Spleen (tissue), 11 donors: ENCODE measurements around the gene UNC119B. TPM values are rescaled to one million over a fixed set of nuclear protein-coding genes. Genes with fewer than 3 reads are reported as not detected.
A peak's percentile ranks its signal among the peaks of the same experiment; 100 is the strongest.

Source experiments
- DNase-seq: peaks from one replicate; pipeline ENCODE4 v3.0.0-alpha.2; 2020
- H3K27ac ChIP-seq, 8 donors: fragments of 200-600 bp; sonication (generic) in 7 of 8; 1 replicate in 4 of 8; 2 replicates in 4 of 8; pipeline versions ENCODE4 v1.5.0 to v1.8.0; 2016 to 2021; ENCODE audit warnings: inconsistent platforms in 4 of 8, mild to moderate bottlenecking in 4 of 8, moderate library complexity in 1 of 8
- H3K27me3 ChIP-seq, 7 donors: fragments of 200-600 bp; sonication (generic) in 6 of 7; replicated peaks in 1 of 7; 1 replicate in 4 of 7; 2 replicates in 3 of 7; pipeline versions ENCODE4 v1.5.0 to v1.8.0; 2016 to 2021; ENCODE audit warnings: inconsistent platforms in 3 of 7, mild to moderate bottlenecking in 1 of 7
- H3K36me3 ChIP-seq, 6 donors: fragments of 200-600 bp; sonication (generic) in 5 of 6; 1 replicate in 4 of 6; 2 replicates in 2 of 6; pipeline versions ENCODE4 v1.5.0 to v1.8.0; 2016 to 2021; ENCODE audit warnings: inconsistent platforms in 2 of 6
- H3K4me1 ChIP-seq, 6 donors: fragments of 200-600 bp; sonication (generic) in 5 of 6; 1 replicate in 3 of 6; 2 replicates in 3 of 6; pipeline versions ENCODE4 v1.5.0 to v1.8.0; 2016 to 2021; ENCODE audit warnings: inconsistent platforms in 3 of 6
- H3K4me3 ChIP-seq, 8 donors: fragments of 200-600 bp; sonication (generic) in 7 of 8; 1 replicate in 4 of 8; 2 replicates in 4 of 8; pipeline versions ENCODE4 v1.5.0 to v1.8.0; 2016 to 2021; ENCODE audit warnings: inconsistent platforms in 4 of 8, mild to moderate bottlenecking in 4 of 8, moderate library complexity in 2 of 8
- H3K9me3 ChIP-seq, 8 donors: fragments of 200-600 bp; sonication (generic) in 7 of 8; 1 replicate in 4 of 8; 2 replicates in 4 of 8; pipeline versions ENCODE4 v1.5.0 to v1.8.0; 2016 to 2021; ENCODE audit warnings: inconsistent platforms in 4 of 8
- CTCF ChIP-seq, 11 experiments: fragments of 200-600 bp in 7 of 11; fragments of 450-650 bp in 4 of 11; sonication (generic) in 4 of 11; IDR thresholded peaks in 8 of 11; conservative IDR thresholded peaks in 3 of 11; 1 replicate in 7 of 11; 2 replicates in 4 of 11; pipeline versions ENCODE4 v1.4.0 to v1.8.0; 2016 to 2021; ENCODE audit warnings: antibody characterized with exemption in 11 of 11, inconsistent platforms in 4 of 11, mild to moderate bottlenecking in 1 of 11
- POLR2A ChIP-seq, 3 donors: fragments of 450-650 bp; IDR thresholded peaks; one replicate each; pipeline ENCODE4 v1.5.1; 2017; ENCODE audit warnings: antibody characterized with exemption in 3 of 3, mild to moderate bottlenecking in 1 of 3
- POLR2AphosphoS5 ChIP-seq, 3 donors: sonication (generic); formaldehyde crosslinking; IDR thresholded peaks; one replicate each; pipeline ENCODE4 v1.5.1; 2017; ENCODE audit warnings: antibody characterized with exemption in 3 of 3
- WGBS, 5 donors: extraction: QIAGEN DNeasy Blood & Tissue Kit in 3 of 5; methylation state at CpG; one replicate each; pipeline versions ENCODE4 v1.1.5 to v1.1.7; 2013 to 2018; 5-methylcytosine and 5-hydroxymethylcytosine counted together
- intact Hi-C: fragments of 100-400 bp; cut with DNase I; formaldehyde crosslinking; loops from one replicate; pipeline ENCODE4 v1.15.0; 2023; ENCODE audit warnings: low total_unique reads
- polyA plus RNA-seq, 3 donors: library from polyadenylated mRNA; stranded (reverse); fragments of 200-250 nt; gene quantifications; one replicate each; pipeline ENCODE4 v1.2.1, GENCODE V29; 2013
- total RNA-seq, 7 donors: library from RNA; depleted of rRNA in 3 of 7; stranded (reverse); fragments of >200 nt in 3 of 7; fragmentation: NEBNext Ultra II Directional in 4 of 7; extraction: Animal tissue kit (Norgen Biotek cat#: 25700) in 4 of 7; gene quantifications; one replicate each; pipeline versions ENCODE4 v1.1.0 to v1.2.1, GENCODE V29; 2016 to 2021
- donor health status: healthy with polysubstance abuse.
- donor health status: DM: no; HTN: no; CAD: no; lungs with moderate emphysema.
- donor health status: DM: no; HTN: no; CAD: no.
- donor health status: Bipolar disorder and iron deficiency.
- donor health status: healthy.
- donor health status: DM: no; HTN: no; CAD: no.
- donor health status: DM: yes; HTN: yes; CAD: no.

The UNC119B gene
- total and polyA plus RNA-seq, 10 donors, result 5.5 to 32.2 (median 20.0) TPM

- Histone ChIP-seq H3K4me1 (peaks cover 15 to 54% (median 39%) of the 10 kb centered on the region in 6 donors), H3K36me3 (peaks cover under 1 to 33% (median 26%) of the 10 kb centered on the region in 6 donors), H3K27ac (peak overlapping the region; percentile 68 to 92 (median 86)), H3K27me3 (no peaks in the 10 kb centered on the region), H3K4me3 (peak overlapping the region; percentile 85 to 99 (median 95)), H3K9me3 (no peaks in the 10 kb centered on the region)
- TF ChIP-seq POLR2AphosphoS5 (IDR thresholded peaks at IDR 0.05), result no peak
- TF ChIP-seq POLR2A (IDR thresholded peaks at IDR 0.05), result no peak
- TF ChIP-seq CTCF (IDR thresholded peaks at IDR 0.05 in 8 of 11, conservative IDR thresholded peaks at IDR 0.05 in 3 of 11), result no peak
- WGBS, 5 donors, result 39 to 48% (median 42%) methylated on average over 6 of the region's 6 CpGs
- DNase-seq, result no peak
- intact Hi-C loops, result loop anchor here (5.0 kb wide), 1 partner anchor 129 kb away; the partner anchor contains the start of gene POP5
These were observed 1.2 kb downstream of the UNC119B start for GRCh38 chr12:120711411-120711810.

- no peaks in the 10 kb centered on the region for H3K9me3 ChIP-seq
- H3K4me1 ChIP-seq, result peaks cover 15 to 54% (median 39%) of the 10 kb centered on the region in 6 donors
- H3K36me3 ChIP-seq, result peaks cover 6 to 45% (median 36%) of the 10 kb centered on the region in 6 donors
- TF ChIP-seq CTCF (IDR thresholded peaks at IDR 0.05 in 8 of 11, conservative IDR thresholded peaks at IDR 0.05 in 3 of 11) (no peak), POLR2AphosphoS5 (IDR thresholded peaks at IDR 0.05) (no peak), POLR2A (IDR thresholded peaks at IDR 0.05) (no peak)
- no peak for DNase-seq
- H3K27me3 ChIP-seq, result no peaks in the 10 kb centered on the region
- 83 to 89% (median 85%) methylated on average over 6 of the region's 6 CpGs for WGBS, 5 donors
- intact Hi-C loops, result loop anchor here (5.0 kb wide), 1 partner anchor 130 kb away; the partner anchor contains the start of gene POP5
- H3K27ac ChIP-seq, result no peak overlapping the region
- no peak overlapping the region for H3K4me3 ChIP-seq
These were observed 2.4 kb downstream of the UNC119B start for GRCh38 chr12:120712610-120713009.

- Histone ChIP-seq H3K4me3 (no peak overlapping the region), H3K27ac (peak overlapping the region in 3 of 8 donors; percentile 5 to 42 (median 35)), H3K4me1 (peaks cover 15 to 51% (median 39%) of the 10 kb centered on the region in 6 donors), H3K27me3 (no peaks in the 10 kb centered on the region), H3K9me3 (no peaks in the 10 kb centered on the region), H3K36me3 (peaks cover 6 to 59% (median 50%) of the 10 kb centered on the region in 6 donors)
- 19 to 24% (median 23%) methylated on average over 4 of the region's 4 CpGs for WGBS, 5 donors
- intact Hi-C loops, result loop anchor here (2.0 to 5.0 kb wide), 2 partner anchors 67 to 132 kb away; partner anchors contain the start of gene POP5
- DNase-seq, result no peak
- TF ChIP-seq CTCF (IDR thresholded peaks at IDR 0.05 in 8 of 11, conservative IDR thresholded peaks at IDR 0.05 in 3 of 11) (peak; percentile 63 to 88 (median 86)), POLR2AphosphoS5 (IDR thresholded peaks at IDR 0.05) (no peak), POLR2A (IDR thresholded peaks at IDR 0.05) (no peak)
These were observed 3.7 kb downstream of the UNC119B start for GRCh38 chr12:120713861-120714482.

GRCh38 chr12:120718055-120718454 lies 7.8 kb downstream of the UNC119B start:
- WGBS, 5 donors, result 90 to 99% (median 94%) methylated on average over 9 of the region's 9 CpGs

More at GRCh38 chr12:120718055-120718454, 7.8 kb downstream of the UNC119B start:
- H3K4me1 ChIP-seq, result peaks cover 0 to 45% (median 22%) of the 10 kb centered on the region in 6 donors
- TF ChIP-seq POLR2AphosphoS5 (IDR thresholded peaks at IDR 0.05), result no peak
- TF ChIP-seq CTCF (IDR thresholded peaks at IDR 0.05 in 8 of 11, conservative IDR thresholded peaks at IDR 0.05 in 3 of 11), result no peak
- TF ChIP-seq POLR2A (IDR thresholded peaks at IDR 0.05), result no peak
- H3K4me3 ChIP-seq, result no peak overlapping the region
- H3K9me3 ChIP-seq, result no peaks in the 10 kb centered on the region
- no peaks in the 10 kb centered on the region for H3K27me3 ChIP-seq
- H3K27ac ChIP-seq, result no peak overlapping the region
- intact Hi-C loops, result no loop called here
- H3K36me3 ChIP-seq, result peaks cover 13 to 100% (median 81%) of the 10 kb centered on the region in 6 donors
- DNase-seq, result no peak
